Ectodermal cell (in vitro differentiated cells): ENCODE measurements around the gene AUTS2.

ENCODE experiments used
- H3K27ac ChIP-seq: 2 replicates; pipeline ENCODE4 v1.7.0; 2013; ENCODE audit warnings: mild to moderate bottlenecking, low read depth, low read length; ENCODE audit not compliant: insufficient read depth, poor library complexity, severe bottlenecking
- H3K27me3 ChIP-seq: 2 replicates; pipeline ENCODE4 v1.7.0; 2013; ENCODE audit warnings: mild to moderate bottlenecking, low read length; ENCODE audit not compliant: insufficient read depth, control insufficient read depth, poor library complexity, severe bottlenecking
- H3K36me3 ChIP-seq: one replicate; pipeline ENCODE4 v1.7.0; 2013; ENCODE audit warnings: low read length; ENCODE audit not compliant: control insufficient read depth, insufficient read depth
- H3K4me1 ChIP-seq: one replicate; pipeline ENCODE4 v1.7.0; 2013; ENCODE audit warnings: low read length; ENCODE audit not compliant: control insufficient read depth, insufficient read depth
- H3K4me3 ChIP-seq: 2 replicates; pipeline ENCODE4 v1.7.0; 2013; ENCODE audit warnings: low read depth, low read length, control low read depth; ENCODE audit not compliant: insufficient read depth
- H3K9me3 ChIP-seq: 2 replicates; pipeline ENCODE4 v1.7.0; 2013; ENCODE audit warnings: mild to moderate bottlenecking, low read length, moderate library complexity; ENCODE audit not compliant: control insufficient read depth
- WGBS, 2 experiments: methylation state at CpG; one replicate each; pipeline ENCODE4 v1.1.7; 2013; ENCODE audit warnings: missing lambda C conversion rate in 2 of 2; 5-methylcytosine and 5-hydroxymethylcytosine counted together

Gene AUTS2

GRCh38 chr7:70408891-70409290 lies 810.6 kb downstream of the AUTS2 start:
- Histone ChIP-seq H3K4me3 (no peak overlapping the region), H3K36me3 (no peaks in the 10 kb centered on the region), H3K4me1 (peaks cover 5% of the 10 kb centered on the region), H3K27ac (no peak overlapping the region), H3K9me3 (no peaks in the 10 kb centered on the region), H3K27me3 (no peaks in the 10 kb centered on the region)
- 96 to 97% methylated on average over 3 of the region's 3 CpGs for WGBS, 2 experiments

- H3K27ac ChIP-seq = no peak overlapping the region
- H3K27me3 ChIP-seq = no peaks in the 10 kb centered on the region
- H3K4me3 ChIP-seq = no peak overlapping the region
- H3K36me3 ChIP-seq = no peaks in the 10 kb centered on the region
- no peaks in the 10 kb centered on the region for H3K9me3 ChIP-seq
- H3K4me1 ChIP-seq = peaks cover 5% of the 10 kb centered on the region
- 94 to 95% methylated on average over 8 of the region's 8 CpGs for WGBS, 2 experiments
These were observed 812.0 kb downstream of the AUTS2 start for GRCh38 chr7:70410134-70410750.

DNA sequence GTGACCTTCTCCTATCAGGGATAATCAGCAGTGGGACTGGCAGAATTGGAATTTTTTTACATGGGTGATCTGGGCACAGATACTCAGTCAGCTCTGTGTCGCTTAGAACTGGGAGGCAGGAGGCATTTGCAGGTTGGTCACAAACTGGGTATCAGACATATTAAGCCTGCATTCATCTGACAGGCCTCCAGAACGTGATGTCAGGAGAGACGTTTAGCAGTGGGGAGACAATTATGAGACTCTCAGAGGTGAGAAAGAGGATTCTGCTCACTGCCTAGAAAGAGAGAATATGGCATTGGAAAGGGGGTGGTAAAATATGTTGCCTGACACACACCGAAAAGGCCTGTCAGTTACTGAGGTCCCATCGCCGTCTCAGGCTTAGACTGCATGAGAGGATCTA lies 816.1 kb downstream of the AUTS2 start:
- Histone ChIP-seq H3K4me3 (no peak overlapping the region), H3K36me3 (no peaks in the 10 kb centered on the region), H3K27me3 (no peaks in the 10 kb centered on the region), H3K27ac (no peak overlapping the region), H3K4me1 (peaks cover 16% of the 10 kb centered on the region), H3K9me3 (no peaks in the 10 kb centered on the region)
- WGBS, 2 experiments = 94% methylated on average over 6 of the region's 6 CpGs

- no peak overlapping the region for H3K27ac ChIP-seq
- no peak overlapping the region for H3K4me3 ChIP-seq
- no peaks in the 10 kb centered on the region for H3K9me3 ChIP-seq
- 95 to 96% methylated on average over 10 of the region's 10 CpGs for WGBS, 2 experiments
- no peaks in the 10 kb centered on the region for H3K36me3 ChIP-seq
- H3K4me1 ChIP-seq = peaks cover 26% of the 10 kb centered on the region
- H3K27me3 ChIP-seq = no peaks in the 10 kb centered on the region
These were observed 817.1 kb downstream of the AUTS2 start for GRCh38 chr7:70415179-70415972.

DNA sequence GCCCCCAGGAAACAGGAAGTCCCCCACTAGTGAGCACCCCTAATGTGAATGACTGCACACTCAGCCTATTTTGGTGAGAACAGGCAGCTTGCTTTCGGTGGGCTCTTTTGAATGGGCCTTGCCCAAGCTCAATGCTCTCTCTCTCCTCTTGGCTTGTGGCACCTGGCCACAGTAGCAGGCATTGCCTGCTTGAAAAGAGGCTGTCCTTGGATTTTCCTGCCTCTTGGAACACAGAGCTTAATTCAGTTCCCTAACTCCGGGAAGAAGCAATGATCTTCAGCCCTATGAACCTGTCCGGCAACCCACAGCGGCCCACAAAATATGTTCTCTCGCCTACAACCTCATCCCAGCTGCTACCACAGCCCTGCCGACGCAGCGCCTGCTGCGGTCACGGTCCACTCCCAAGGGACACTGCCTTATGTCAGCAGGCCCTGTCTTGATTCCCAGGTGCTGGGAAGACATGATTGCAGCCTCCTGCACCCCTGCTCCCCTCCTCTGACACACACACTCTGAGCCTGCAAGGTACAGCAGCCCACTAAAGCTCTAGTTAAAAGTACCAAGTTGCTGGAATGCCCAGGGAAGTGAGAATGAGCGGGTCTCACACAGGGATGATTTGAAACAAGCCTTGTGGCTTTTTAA lies 818.2 kb downstream of the AUTS2 start:
- Histone ChIP-seq H3K4me3 (no peak overlapping the region), H3K27ac (peak overlapping the region; percentile 27), H3K36me3 (no peaks in the 10 kb centered on the region), H3K4me1 (peaks cover 37% of the 10 kb centered on the region), H3K27me3 (no peaks in the 10 kb centered on the region), H3K9me3 (no peaks in the 10 kb centered on the region)
- 87% methylated on average over 11 of the region's 11 CpGs for WGBS, 2 experiments

DNA sequence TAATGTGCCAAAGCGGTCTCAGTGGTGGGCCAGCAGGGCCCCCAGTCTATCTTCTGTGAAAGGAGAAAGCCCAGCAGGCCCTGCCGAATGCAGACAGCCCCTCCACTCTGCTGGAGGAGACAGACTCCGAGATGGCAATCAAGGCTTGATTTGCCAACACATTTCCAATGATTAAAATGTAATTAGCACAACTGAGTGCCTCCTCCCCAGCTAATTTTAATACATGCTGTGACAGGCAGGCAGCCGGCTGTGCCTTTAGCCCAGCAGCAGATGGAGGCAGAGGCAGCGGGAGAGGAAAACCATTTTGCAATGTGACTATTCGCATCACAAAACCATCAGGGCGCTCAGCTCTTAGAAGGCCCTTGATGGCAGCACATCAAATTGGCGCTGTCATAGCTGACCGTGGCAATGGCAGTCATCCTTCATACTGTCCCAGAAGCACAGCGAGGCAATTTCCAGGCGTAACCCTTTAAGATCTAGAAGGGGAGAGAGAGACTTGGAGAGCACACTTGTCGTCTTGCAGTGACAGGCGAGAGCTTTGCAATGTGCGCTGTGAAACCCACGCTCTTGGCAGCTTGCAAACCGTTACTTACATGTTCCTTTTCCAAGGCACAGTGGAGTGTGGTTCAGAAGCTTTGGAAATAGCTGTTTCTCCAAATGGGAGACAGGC lies 818.8 kb downstream of the AUTS2 start:
- Histone ChIP-seq H3K27ac (no peak overlapping the region), H3K4me1 (peaks cover 41% of the 10 kb centered on the region), H3K36me3 (no peaks in the 10 kb centered on the region), H3K9me3 (no peaks in the 10 kb centered on the region), H3K27me3 (no peaks in the 10 kb centered on the region), H3K4me3 (no peak overlapping the region)
- WGBS, 2 experiments = 59 to 61% methylated on average over 16 of the region's 16 CpGs

DNA sequence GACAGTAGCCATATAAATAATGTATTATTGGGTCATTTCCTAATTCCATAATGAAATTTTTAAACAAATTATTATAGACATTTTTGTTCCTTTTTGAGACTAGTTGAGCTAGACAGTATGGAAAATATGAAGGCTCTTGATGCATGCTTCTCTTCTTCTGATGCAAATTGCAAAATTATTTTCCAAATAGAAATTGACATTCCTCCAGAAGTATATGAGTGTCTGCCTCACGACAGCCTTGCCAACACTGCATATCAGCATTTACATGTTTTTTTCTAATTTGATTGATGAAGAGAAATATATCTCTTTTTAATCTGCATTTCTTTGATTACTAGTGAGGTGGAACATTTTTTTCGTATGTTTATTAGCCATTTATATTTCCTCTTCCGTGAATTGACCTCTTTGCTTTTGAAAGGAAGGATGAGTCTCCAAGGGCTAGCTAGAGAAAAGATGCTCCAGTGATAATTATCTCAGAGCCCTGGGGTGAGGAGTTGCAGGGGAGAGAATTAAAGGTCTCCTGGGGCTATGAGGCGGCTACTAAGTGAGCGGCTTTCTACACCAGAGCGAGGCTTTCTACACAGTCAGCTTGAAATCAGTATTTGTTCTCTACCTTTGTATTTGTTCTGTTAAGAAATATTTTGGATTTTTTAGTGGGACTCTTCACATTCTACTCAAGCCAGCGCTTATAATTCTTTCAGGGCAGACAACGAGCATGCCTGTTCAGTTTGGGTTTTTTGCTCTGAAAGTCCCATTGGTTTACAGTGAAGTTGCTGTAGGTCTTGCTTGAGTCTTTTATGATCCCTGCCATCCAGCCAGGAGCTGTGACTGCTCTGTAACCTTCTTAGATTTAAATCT lies 821.5 kb downstream of the AUTS2 start:
- Histone ChIP-seq H3K36me3 (no peaks in the 10 kb centered on the region), H3K27me3 (no peaks in the 10 kb centered on the region), H3K9me3 (no peaks in the 10 kb centered on the region), H3K4me3 (no peak overlapping the region), H3K27ac (peak overlapping the region; percentile 57), H3K4me1 (peaks cover 41% of the 10 kb centered on the region)
- 11 to 12% methylated on average over 7 to 8 of the region's 8 CpGs for whole genome bisulfite sequencing, 2 experiments

DNA sequence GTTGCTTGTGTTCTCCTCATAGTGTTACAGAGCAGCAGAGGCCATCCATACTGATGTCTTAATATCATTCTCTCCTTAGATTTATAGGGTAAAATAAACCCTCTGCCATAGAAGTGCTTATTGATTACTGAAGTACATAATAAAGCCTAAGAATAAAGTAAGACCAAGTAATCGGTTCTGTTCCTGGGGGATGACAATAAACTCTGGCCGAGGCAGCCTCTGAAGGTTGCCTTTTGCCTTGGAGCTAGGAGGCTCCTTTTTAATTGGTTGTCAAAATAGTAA lies 822.0 kb downstream of the AUTS2 start:
- WGBS, 2 experiments = 43 to 63% methylated on average over 2 of the region's 2 CpGs
- Histone ChIP-seq H3K9me3 (no peaks in the 10 kb centered on the region), H3K36me3 (no peaks in the 10 kb centered on the region), H3K27me3 (no peaks in the 10 kb centered on the region), H3K4me3 (no peak overlapping the region), H3K4me1 (peaks cover 41% of the 10 kb centered on the region), H3K27ac (no peak overlapping the region)

GRCh38 chr7:70421319-70421718 lies 823.0 kb downstream of the AUTS2 start:
- H3K27ac ChIP-seq = no peak overlapping the region
- no peaks in the 10 kb centered on the region for H3K27me3 ChIP-seq
- 14 to 18% methylated on average over 2 of the region's 2 CpGs for WGBS, 2 experiments
- no peak overlapping the region for H3K4me3 ChIP-seq
- peaks cover 41% of the 10 kb centered on the region for H3K4me1 ChIP-seq
- H3K36me3 ChIP-seq = no peaks in the 10 kb centered on the region
- H3K9me3 ChIP-seq = no peaks in the 10 kb centered on the region
